Endothelial cell (in vitro differentiated cells): ENCODE data around the gene SPON1. TPM values are rescaled to one million over a fixed set of nuclear protein-coding genes. Genes with fewer than 3 reads are reported as not detected.

Experiments
- DNase-seq: peaks from one replicate; pipeline ENCODE4 v3.0.0; 2021; ENCODE audit warnings: low spot score
- H3K27ac Mint-ChIP-seq: one replicate; pipeline ENCODE4 v1.8.0; 2021; ENCODE audit warnings: mixed read lengths, inconsistent platforms; ENCODE audit not compliant: unreplicated experiment
- H3K27me3 Mint-ChIP-seq: one replicate; pipeline ENCODE4 v1.8.0; 2021; ENCODE audit warnings: mild to moderate bottlenecking, moderate library complexity, mixed read lengths, inconsistent platforms; ENCODE audit not compliant: unreplicated experiment
- H3K36me3 Mint-ChIP-seq: one replicate; pipeline ENCODE4 v1.8.0; 2021; ENCODE audit warnings: mild to moderate bottlenecking, low read depth, mixed read lengths, inconsistent platforms; ENCODE audit not compliant: unreplicated experiment
- H3K4me1 Mint-ChIP-seq: one replicate; pipeline ENCODE4 v1.8.0; 2021; ENCODE audit warnings: mild to moderate bottlenecking, mixed read lengths, inconsistent platforms; ENCODE audit not compliant: unreplicated experiment
- H3K4me3 Mint-ChIP-seq: one replicate; pipeline ENCODE4 v1.8.0; 2021; ENCODE audit warnings: mild to moderate bottlenecking, mixed read lengths, inconsistent platforms; ENCODE audit not compliant: unreplicated experiment
- H3K9me3 Mint-ChIP-seq: one replicate; pipeline ENCODE4 v1.8.0; 2021; ENCODE audit warnings: mixed read lengths, inconsistent platforms; ENCODE audit not compliant: unreplicated experiment
- total RNA-seq: library from RNA; stranded (reverse); fragmentation: NEBNext Ultra II Directional; extraction: Animal tissue kit (Norgen Biotek cat#: 25700); gene quantifications from one replicate; pipeline ENCODE4 v1.2.1, GENCODE V29; 2021; ENCODE audit not compliant: unreplicated experiment
- TF ChIP-seq, protein P1 (sequence below): fragments of 200-600 bp; sonication (generic); IDR thresholded peaks from one replicate; pipeline ENCODE4 v1.5.0; 2021; ENCODE audit warnings: antibody characterized with exemption; ENCODE audit not compliant: unreplicated experiment

Gene SPON1
- total RNA-seq, 1 donor from 2014 or later, result 120 TPM

- no peak for DNase-seq
- TF ChIP-seq, protein P1, sequence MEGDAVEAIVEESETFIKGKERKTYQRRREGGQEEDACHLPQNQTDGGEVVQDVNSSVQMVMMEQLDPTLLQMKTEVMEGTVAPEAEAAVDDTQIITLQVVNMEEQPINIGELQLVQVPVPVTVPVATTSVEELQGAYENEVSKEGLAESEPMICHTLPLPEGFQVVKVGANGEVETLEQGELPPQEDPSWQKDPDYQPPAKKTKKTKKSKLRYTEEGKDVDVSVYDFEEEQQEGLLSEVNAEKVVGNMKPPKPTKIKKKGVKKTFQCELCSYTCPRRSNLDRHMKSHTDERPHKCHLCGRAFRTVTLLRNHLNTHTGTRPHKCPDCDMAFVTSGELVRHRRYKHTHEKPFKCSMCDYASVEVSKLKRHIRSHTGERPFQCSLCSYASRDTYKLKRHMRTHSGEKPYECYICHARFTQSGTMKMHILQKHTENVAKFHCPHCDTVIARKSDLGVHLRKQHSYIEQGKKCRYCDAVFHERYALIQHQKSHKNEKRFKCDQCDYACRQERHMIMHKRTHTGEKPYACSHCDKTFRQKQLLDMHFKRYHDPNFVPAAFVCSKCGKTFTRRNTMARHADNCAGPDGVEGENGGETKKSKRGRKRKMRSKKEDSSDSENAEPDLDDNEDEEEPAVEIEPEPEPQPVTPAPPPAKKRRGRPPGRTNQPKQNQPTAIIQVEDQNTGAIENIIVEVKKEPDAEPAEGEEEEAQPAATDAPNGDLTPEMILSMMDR, result no peak
- Mint-ChIP-seq H3K4me1 (no peaks in the 10 kb centered on the region), H3K27me3 (peaks cover 4% of the 10 kb centered on the region), H3K9me3 (no peaks in the 10 kb centered on the region), H3K36me3 (peaks cover 34% of the 10 kb centered on the region), H3K27ac (no peak overlapping the region), H3K4me3 (no peak overlapping the region)
Observed at GRCh38 chr11:14255238-14255534, 292.7 kb downstream of the SPON1 start.

GRCh38 chr11:14258221-14258935 lies 295.9 kb downstream of the SPON1 start:
- peaks cover 4% of the 10 kb centered on the region for H3K27me3 Mint-ChIP-seq
- TF ChIP-seq, protein P1, result no peak
- DNase-seq, result no peak

DNA sequence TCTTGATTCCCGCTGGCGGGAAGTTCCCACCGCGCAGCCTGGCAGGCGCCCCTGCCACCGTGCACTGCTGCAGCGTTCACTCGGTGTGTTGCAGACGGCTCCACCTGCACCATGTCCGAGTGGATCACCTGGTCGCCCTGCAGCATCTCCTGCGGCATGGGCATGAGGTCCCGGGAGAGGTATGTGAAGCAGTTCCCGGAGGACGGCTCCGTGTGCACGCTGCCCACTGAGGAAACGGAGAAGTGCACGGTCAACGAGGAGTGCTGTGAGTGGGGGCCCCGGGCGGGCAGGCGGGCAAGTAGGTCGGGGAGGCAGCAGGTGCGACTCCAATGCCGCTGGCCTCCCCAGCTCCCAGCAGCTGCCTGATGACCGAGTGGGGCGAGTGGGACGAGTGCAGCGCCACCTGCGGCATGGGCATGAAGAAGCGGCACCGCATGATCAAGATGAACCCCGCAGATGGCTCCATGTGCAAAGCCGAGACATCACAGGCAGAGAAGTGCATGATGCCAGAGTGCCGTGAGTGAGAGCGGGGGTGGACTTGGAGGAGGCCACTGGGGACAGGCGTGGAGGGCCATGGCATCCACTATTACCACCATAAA lies 296.8 kb downstream of the SPON1 start:
- DNase-seq, result no peak
- TF ChIP-seq, protein P1, result no peak
- no peak overlapping the region for H3K27ac Mint-ChIP-seq
- no peaks in the 10 kb centered on the region for H3K9me3 Mint-ChIP-seq
- H3K4me1 Mint-ChIP-seq, result no peaks in the 10 kb centered on the region
- H3K4me3 Mint-ChIP-seq, result no peak overlapping the region
- peaks cover 41% of the 10 kb centered on the region for H3K36me3 Mint-ChIP-seq
- peaks cover 4% of the 10 kb centered on the region for H3K27me3 Mint-ChIP-seq

More at GRCh38 chr11:14258221-14258935, 295.9 kb downstream of the SPON1 start:
- Mint-ChIP-seq H3K36me3 (peaks cover 40% of the 10 kb centered on the region), H3K4me1 (no peaks in the 10 kb centered on the region), H3K4me3 (no peak overlapping the region), H3K27ac (no peak overlapping the region), H3K9me3 (no peaks in the 10 kb centered on the region)

DNA sequence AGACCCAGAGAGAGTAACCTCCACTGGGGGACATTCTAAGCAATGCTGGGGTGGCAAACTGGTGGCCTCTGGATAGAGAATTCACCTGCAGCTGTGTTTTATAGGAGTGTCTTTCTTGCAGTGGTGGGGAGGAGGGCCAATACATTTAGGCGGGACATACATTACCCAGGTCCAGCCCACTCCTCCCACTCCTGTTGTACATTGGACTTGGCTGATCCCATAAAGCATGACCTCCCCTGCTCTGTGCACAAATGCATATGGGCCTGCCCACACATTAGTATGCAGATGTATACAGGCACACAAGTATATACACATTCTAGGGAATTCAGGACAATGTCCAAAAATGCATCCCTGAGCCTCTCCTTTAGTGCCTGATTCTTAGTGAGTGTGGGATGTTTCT lies 297.4 kb downstream of the SPON1 start:
- no peak overlapping the region for H3K27ac Mint-ChIP-seq
- no peaks in the 10 kb centered on the region for H3K9me3 Mint-ChIP-seq
- H3K4me1 Mint-ChIP-seq, result no peaks in the 10 kb centered on the region
- H3K4me3 Mint-ChIP-seq, result no peak overlapping the region
- DNase-seq, result no peak
- H3K36me3 Mint-ChIP-seq, result peaks cover 40% of the 10 kb centered on the region
- H3K27me3 Mint-ChIP-seq, result peaks cover 4% of the 10 kb centered on the region
- TF ChIP-seq, protein P1, result no peak

DNA sequence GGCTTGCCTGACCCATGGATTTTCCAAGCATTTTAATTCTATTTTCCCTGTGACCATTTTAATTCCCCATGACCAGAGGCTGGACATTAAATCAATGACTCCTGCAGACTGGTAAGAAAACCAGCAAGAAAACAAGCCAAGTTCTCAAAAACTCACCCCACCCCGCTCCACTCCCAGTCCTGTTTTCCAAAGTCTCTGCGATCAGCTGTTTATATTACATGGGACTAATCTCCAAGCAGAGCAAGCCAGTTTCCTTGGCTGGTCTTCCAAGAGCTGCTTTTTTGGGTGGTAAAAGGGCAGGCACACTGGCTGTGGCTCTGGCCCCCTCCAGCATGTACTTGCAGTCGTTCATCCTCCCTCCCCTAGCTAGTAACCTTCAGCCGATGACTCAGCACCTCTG lies 298.5 kb downstream of the SPON1 start:
- Mint-ChIP-seq H3K9me3 (no peaks in the 10 kb centered on the region), H3K36me3 (peaks cover 41% of the 10 kb centered on the region), H3K4me1 (no peaks in the 10 kb centered on the region), H3K4me3 (no peak overlapping the region), H3K27ac (no peak overlapping the region), H3K27me3 (peaks cover 4% of the 10 kb centered on the region)
- TF ChIP-seq, protein P1, result no peak
- DNase-seq, result no peak
